ENCODE measurements around the gene TXNDC12.

TXNDC12 gene

GRCh38 chr1:51990478-51990965 lies 64.5 kb downstream of the TXNDC12 start, which contains the start of gene RAB3B:
Gene RAB3B, minus strand, starts transcription at chr1:51990700. Its CDS starts 13,583 bp downstream, at chr1:51977117.
- DNase-seq, result peak; percentile 73

- DNase-seq, result no peak
Observed at GRCh38 chr1:51989582-51990477, 65.2 kb downstream of the TXNDC12 start.

GRCh38 chr1:51988254-51988653 lies 66.7 kb downstream of the TXNDC12 start:
- no peak for DNase-seq

GRCh38 chr1:51986718-51987117 lies 68.3 kb downstream of the TXNDC12 start:
- no peak for DNase-seq

- DNase-seq, result no peak
Observed at GRCh38 chr1:51982161-51982560, 72.8 kb downstream of the TXNDC12 start.

- no peak for DNase-seq
Observed at GRCh38 chr1:51981555-51981954, 73.4 kb downstream of the TXNDC12 start.

- no peak for DNase-seq
Observed at GRCh38 chr1:51978099-51978498, 76.9 kb downstream of the TXNDC12 start.

- DNase-seq, result no peak
Observed at GRCh38 chr1:51976846-51977602, 78.0 kb downstream of the TXNDC12 start.

- no peak for DNase-seq
Observed at GRCh38 chr1:51973587-51974474, 81.2 kb downstream of the TXNDC12 start.

Data from T1000 (cell line).